GM12872 (cell line): ENCODE measurements around the gene MBOAT7.
"Not testable (repeated sequence)": the region's sequence is repeated elsewhere in the genome, so short reads cannot be mapped to it uniquely, and the experiment has no call there.

Source experiments
- CTCF ChIP-seq: IDR thresholded peaks from 3 replicates; pipeline ENCODE4 v1.5.1; 2011; ENCODE audit warnings: low read depth, mild to moderate bottlenecking, low read length, moderate library complexity; ENCODE audit not compliant: insufficient read depth

MBOAT7 gene

GRCh38 chr19:54189145-54189734 lies at the start of gene MBOAT7:
Gene MBOAT7, minus strand, starts transcription at chr19:54189580. Its CDS starts 1,072 bp downstream, at chr19:54188508.
- peak; percentile 47; the same call in 2 of the 3 replicates for TF ChIP-seq CTCF

- TF ChIP-seq CTCF = no peak
Measured at GRCh38 chr19:54233941-54234340, 44.6 kb upstream of the MBOAT7 start.

- TF ChIP-seq CTCF = peak; percentile 99
Measured at GRCh38 chr19:54231077-54231931, 41.9 kb upstream of the MBOAT7 start.

- TF ChIP-seq CTCF = no peak
Measured at GRCh38 chr19:54230031-54230430, 40.7 kb upstream of the MBOAT7 start.

- TF ChIP-seq CTCF = no peak
Measured at GRCh38 chr19:54229146-54229545, 39.8 kb upstream of the MBOAT7 start.

- TF ChIP-seq CTCF = not testable (repeated sequence)
Measured at GRCh38 chr19:54222474-54223276, 33.3 kb upstream of the MBOAT7 start, which contains the start of gene LILRB3. Gene LILRB3, minus strand, starts transcription at chr19:54223007. Its CDS starts 31 bp downstream, at chr19:54222976.

GRCh38 chr19:54218960-54219661 lies 29.7 kb upstream of the MBOAT7 start:
- TF ChIP-seq CTCF = no peak
